ENCODE data around the gene CNGB1. TPM values are rescaled to one million over a fixed set of nuclear protein-coding genes. Genes with fewer than 3 reads are reported as not detected.

Gene CNGB1
- total RNA-seq, 3 donors from 2014 or later (not counting 1 experiment from before 2014, with no cell fraction given), result not detected

GRCh38 chr16:57955572-57956188, 15.2 kb downstream of the CNGB1 start:
- no peak for TF ChIP-seq CTCF (IDR thresholded peaks at IDR 0.05)
- 89% methylated on average over 12 of the region's 12 CpGs for WGBS (ENCODE audit: insufficient coverage)
- no peak overlapping the region for H3K4me3 ChIP-seq (ENCODE audit: low read length)
- H3K9me3 ChIP-seq (ENCODE audit: control insufficient read depth, insufficient read depth, low read length), result no peaks in the 10 kb centered on the region
- intact Hi-C loops (cut with micrococcal nuclease), result no loop called here
- no peaks in the 10 kb centered on the region for H3K4me1 ChIP-seq (ENCODE audit: control insufficient read depth, insufficient read depth, low read length)
- no peaks in the 10 kb centered on the region for H3K36me3 Mint-ChIP-seq
- H3K4me1 Mint-ChIP-seq, result no peaks in the 10 kb centered on the region
- H3K27me3 ChIP-seq (ENCODE audit: control insufficient read depth, insufficient read depth, low read length), result no peaks in the 10 kb centered on the region
- H3K27me3 Mint-ChIP-seq (ENCODE audit: low read depth in 2 of 2), result no peaks in the 10 kb centered on the region
- ATAC-seq (no peak), DNase-seq (no peak)
- no peak overlapping the region for H3K27ac Mint-ChIP-seq
- no peak overlapping the region for H3K27ac ChIP-seq (ENCODE audit: low read length)
- no peak overlapping the region for H3K4me3 Mint-ChIP-seq
- H3K9me3 Mint-ChIP-seq, result no peaks in the 10 kb centered on the region
- H3K36me3 ChIP-seq (ENCODE audit: control insufficient read depth, insufficient read depth, low read length), result no peaks in the 10 kb centered on the region

GRCh38 chr16:57953857-57954256, 17.1 kb downstream of the CNGB1 start:
- intact Hi-C loops (cut with micrococcal nuclease), result no loop called here
- H3K9me3 ChIP-seq (ENCODE audit: control insufficient read depth, insufficient read depth, low read length), result no peaks in the 10 kb centered on the region
- H3K4me1 Mint-ChIP-seq, result no peaks in the 10 kb centered on the region
- TF ChIP-seq CTCF (IDR thresholded peaks at IDR 0.05), result no peak
- no peaks in the 10 kb centered on the region for H3K9me3 Mint-ChIP-seq
- no peaks in the 10 kb centered on the region for H3K36me3 Mint-ChIP-seq
- DNase-seq, result no peak
- H3K27ac ChIP-seq (ENCODE audit: low read length), result no peak overlapping the region
- no peaks in the 10 kb centered on the region for H3K4me1 ChIP-seq (ENCODE audit: control insufficient read depth, insufficient read depth, low read length)
- H3K27me3 ChIP-seq (ENCODE audit: control insufficient read depth, insufficient read depth, low read length), result no peaks in the 10 kb centered on the region
- ATAC-seq, result no peak
- no peak overlapping the region for H3K4me3 Mint-ChIP-seq
- 100% methylated on average over 1 of the region's 1 CpG for WGBS (ENCODE audit: insufficient coverage)
- no peak overlapping the region for H3K4me3 ChIP-seq (ENCODE audit: low read length)
- no peaks in the 10 kb centered on the region for H3K36me3 ChIP-seq (ENCODE audit: control insufficient read depth, insufficient read depth, low read length)
- H3K27me3 Mint-ChIP-seq (ENCODE audit: low read depth in 2 of 2), result no peaks in the 10 kb centered on the region
- no peak overlapping the region for H3K27ac Mint-ChIP-seq

- Histone ChIP-seq H3K4me3 (ENCODE audit: low read length) (no peak overlapping the region), H3K27ac (ENCODE audit: low read length) (no peak overlapping the region), H3K27me3 (ENCODE audit: control insufficient read depth, insufficient read depth, low read length) (no peaks in the 10 kb centered on the region), H3K9me3 (ENCODE audit: control insufficient read depth, insufficient read depth, low read length) (no peaks in the 10 kb centered on the region), H3K4me1 (ENCODE audit: control insufficient read depth, insufficient read depth, low read length) (no peaks in the 10 kb centered on the region), H3K36me3 (ENCODE audit: control insufficient read depth, insufficient read depth, low read length) (no peaks in the 10 kb centered on the region)
- intact Hi-C loops (cut with micrococcal nuclease), result no loop called here
- ATAC-seq, result no peak
- Mint-ChIP-seq H3K27me3 (ENCODE audit: low read depth in 2 of 2) (no peaks in the 10 kb centered on the region), H3K9me3 (no peaks in the 10 kb centered on the region), H3K27ac (no peak overlapping the region), H3K36me3 (no peaks in the 10 kb centered on the region), H3K4me1 (no peaks in the 10 kb centered on the region), H3K4me3 (no peak overlapping the region)
- no peak for TF ChIP-seq CTCF (IDR thresholded peaks at IDR 0.05)
- WGBS (ENCODE audit: insufficient coverage), result 92% methylated on average over 9 of the region's 9 CpGs
- DNase-seq, result no peak
Measured at GRCh38 chr16:57952909-57953308, 18.0 kb downstream of the CNGB1 start.

All from natural killer cell (primary cell).